EL (cell line): Measurements from ENCODE around the gene PANK4.
"Not testable (repeated sequence)": the region's sequence is repeated elsewhere in the genome, so short reads cannot be mapped to it uniquely, and the experiment has no call there.

ENCODE experiments used
- DNase-seq: peaks from one replicate; pipeline ENCODE4 v3.0.0-alpha.2; 2016

The PANK4 gene

DNA sequence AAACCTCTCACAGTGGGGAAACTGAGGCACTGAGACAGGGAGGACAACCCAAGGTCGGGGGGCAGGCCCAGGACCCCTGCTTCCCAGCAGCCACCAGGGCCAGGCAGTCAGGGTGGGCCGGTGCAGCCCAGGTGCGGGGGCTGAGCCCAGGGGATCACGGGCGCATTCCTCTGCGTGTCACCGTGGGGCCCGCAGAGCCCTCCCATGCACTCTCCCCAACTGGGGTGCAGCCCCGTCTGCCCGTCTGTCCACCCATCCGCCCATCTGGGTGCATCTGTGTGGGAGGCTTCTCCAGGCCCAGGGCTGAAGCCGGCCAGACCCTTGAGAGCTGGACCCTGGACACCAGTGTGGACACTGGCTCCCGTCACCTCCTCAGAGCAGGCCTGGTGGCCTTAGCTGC is 53.2 kb downstream of the PANK4 start:
- no peak for DNase-seq

- no peak for DNase-seq
Measured at GRCh38 chr1:2472561-2473177, 53.7 kb downstream of the PANK4 start.

DNA sequence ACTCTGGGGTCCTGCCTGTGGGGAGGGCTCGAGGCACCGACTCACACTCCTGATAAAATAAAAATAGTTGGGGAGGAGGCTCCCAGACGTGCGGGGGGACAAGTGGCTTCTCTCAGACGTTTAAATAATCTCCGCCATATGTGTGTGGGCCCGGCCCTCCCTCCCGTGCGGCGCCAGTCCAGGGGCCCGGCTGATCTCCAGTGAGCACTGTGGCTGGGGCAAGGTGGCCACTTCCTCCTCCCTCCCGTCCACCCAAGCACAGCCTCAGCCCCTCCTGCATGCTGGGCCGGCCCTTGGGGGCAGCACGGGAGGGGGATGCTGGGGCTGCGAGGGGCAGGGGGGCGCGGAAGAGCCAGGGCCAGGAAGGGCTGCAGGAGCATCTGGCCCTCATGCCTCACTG is 54.3 kb downstream of the PANK4 start:
- DNase-seq: no peak

GRCh38 chr1:2471587-2472001 is 54.8 kb downstream of the PANK4 start:
- no peak for DNase-seq

- DNase-seq: no peak
Measured at GRCh38 chr1:2471159-2471471, 55.3 kb downstream of the PANK4 start.

DNA sequence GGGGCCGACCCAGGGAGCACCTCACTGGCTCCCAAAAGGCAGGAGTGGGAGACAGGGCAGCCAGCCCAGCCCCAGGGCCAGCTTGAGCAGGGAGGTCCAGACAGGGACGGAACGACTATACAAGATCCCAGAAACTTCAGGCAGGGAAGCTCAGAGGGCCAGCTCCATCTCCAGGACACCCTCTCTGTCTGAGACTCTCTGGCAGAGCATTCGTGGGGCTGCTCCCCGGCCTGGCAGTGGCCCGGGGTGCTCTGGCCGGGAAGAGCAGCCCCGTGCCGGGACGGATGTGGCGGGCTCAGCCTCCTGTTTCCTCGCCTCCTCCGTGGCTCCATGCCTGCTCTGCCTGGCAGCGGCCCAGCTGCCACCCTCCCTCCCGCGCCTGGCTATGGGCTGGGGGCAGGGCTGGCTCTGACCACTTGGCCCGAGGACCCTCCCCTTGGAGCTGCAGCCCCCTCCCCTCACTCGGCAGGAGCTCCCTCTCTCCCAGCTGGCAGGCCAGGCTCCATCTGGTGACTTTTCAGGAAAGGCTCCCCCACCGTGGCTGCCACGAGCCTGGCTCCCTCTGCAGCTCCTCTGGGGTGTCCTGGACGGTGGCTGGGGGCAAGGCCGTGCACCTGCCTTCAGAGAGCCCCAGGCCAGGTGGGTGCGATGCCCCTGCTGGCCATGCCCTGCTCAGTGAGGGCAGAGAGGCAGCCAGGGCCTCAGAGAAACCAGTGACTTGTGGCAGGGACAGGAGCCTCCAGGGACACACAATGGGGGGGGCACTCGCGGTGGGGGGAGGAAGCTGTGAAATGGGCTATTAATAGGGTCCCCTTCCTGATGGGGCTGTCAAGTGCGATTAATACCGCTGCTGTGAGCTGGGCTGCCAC is 55.9 kb downstream of the PANK4 start:
- DNase-seq: no peak

DNA sequence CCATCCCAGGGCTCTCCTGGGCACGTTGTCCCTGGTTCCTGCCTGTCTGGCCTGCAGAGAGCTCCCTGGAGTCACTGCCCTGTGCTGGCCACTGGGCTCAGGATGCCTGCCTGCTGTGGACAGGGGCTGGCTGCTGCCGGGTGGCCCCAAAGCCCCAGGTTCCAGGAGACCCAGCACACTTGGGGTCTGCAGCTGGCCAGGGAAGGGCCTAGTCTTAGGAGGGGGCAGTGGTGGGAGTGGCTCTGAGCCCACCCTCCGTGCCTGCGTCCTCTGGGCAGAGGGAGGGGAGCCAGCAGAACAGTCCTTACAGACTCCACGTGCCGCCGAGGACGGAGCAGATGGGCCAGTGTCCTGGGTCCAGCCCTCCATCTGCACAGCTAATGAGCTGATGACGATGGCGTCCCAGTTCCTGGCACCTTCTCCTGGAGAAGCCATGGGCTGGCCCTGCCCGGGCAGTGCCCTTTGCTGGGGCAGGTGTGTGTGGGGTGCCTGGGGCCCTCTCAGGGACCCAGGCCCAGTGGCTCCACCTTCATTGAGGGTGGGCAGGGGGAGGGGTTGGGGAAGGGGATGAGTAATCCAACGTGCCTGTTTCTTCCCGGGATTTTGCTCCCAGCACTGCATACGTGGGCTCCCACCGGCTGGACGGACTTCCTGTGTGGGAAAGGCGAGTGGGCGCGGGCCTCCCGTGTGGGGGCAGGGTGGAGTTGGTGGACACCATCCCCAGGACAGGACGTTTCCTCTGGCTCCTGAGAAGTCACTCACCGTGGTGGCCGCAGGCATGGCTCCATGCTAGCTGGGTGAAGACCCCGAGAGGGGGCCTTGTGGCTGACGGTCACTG is 57.1 kb downstream of the PANK4 start:
- DNase-seq: no peak

DNA sequence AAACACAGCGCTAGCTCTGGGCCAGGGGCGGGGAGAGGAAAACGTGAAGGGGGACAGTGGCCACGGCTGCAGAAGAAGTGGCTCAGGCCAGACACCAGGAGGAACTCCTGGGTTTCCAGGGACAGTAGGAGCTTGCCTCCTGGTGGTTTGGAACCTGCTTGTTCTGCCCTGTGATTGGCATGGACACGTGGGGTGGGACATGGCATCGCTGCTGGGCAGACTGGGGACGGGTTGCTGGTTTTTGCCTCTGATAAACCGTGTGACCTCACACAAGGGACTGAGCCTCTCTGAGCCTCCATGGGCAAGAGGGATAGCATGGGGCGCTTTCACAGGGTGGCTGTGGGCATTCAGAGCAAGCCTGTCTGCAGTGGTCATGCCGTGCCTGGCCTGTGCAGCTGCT is 57.9 kb downstream of the PANK4 start:
- DNase-seq: no peak

DNA sequence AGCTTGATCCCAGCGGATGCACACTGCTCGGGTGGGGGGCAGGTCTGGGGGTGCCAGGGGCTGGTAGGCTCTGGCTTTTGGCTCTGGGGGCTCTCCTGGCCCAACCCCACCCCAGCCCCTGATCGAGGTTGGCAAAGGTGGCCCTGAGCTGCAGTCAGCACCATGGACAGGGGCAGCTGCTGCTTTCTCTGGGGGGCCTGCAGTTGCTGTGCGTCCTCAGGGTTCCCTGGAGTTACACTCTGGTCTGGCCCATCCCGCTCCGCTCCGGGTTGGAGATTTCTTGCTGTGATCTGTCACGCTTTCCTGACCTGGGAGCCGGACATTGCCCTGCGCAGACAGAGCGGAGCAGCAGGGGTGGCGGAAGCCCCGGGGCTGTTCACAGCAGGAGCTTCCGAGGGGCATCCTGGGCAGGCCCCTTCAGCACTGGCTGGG is 58.3 kb downstream of the PANK4 start:
- no peak for DNase-seq

DNA sequence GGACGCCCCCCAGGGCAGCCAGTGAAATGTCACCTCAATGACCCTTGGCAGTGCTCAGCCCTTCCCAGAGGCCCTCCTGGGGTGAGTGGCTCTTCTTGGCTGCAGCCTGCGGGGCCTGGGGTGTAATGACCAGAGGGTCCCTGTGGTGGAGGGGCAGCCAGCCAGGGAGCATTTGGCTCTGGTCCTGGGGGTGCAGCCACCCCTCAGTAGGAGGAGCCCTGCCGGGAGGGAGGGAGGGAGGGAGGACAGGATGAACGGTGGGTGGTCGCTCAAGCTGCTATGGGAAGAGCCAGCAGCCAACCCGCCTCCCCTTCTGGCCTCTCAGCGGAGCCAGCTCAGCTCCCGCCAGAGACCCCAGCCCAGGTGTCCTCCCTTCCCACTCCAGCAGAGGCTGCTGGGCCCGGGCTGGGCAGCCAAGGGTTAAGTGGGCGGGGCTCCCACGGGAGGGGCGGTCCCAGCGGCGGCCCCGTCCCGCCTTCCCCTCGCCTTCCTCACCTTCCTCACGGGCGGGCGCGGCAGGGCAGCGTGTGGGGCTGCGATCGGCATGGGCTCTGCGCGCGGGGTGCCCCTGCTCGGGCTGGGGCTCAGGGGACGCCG is 59.3 kb downstream of the PANK4 start:
- no peak for DNase-seq

- DNase-seq: no peak
Measured at GRCh38 chr1:2466270-2466665, 60.1 kb downstream of the PANK4 start.

DNA sequence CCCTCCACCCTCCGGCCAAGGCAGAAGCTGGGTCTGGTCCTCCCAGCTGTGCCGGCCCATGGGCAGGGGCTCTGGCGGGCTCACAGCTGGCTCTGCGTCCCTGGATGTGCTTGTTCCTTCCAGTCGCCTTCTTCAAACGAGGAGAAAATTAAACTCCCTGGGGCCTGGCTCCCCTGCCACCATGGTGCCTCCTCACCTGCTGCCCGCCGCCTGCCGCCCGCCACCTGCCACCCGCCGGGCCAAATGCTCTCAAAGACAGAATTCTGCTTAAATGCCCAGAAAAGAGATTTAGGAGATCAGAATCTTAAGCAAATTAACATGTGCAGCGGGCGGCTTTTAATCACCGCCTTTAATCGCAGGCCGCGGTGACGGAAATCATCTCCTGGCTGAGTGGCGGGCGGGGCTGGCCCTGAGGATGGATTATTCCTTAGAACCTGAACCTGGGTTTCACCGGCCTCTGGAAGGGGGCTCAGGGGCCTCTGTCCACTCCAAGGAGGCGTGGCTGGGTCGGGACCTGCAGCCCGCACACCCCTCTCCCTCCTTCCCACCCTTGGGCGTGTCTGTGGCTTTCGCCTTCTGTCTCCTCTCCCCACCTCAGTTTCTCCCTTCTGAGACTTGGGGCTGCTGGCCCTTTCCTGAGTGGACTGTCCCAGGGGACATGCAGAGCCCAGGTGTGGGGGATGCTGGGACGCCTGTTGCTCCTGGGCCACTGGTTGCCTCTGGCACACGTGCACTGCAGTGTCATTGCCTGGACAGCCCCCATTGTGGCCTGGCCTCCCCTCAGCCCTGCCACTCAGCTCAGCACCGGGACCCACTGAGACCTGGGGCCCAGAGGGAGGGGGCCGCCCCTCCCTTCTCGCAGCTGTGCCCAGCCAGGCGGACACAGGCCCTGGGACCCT is 60.8 kb downstream of the PANK4 start:
- no peak for DNase-seq

DNA sequence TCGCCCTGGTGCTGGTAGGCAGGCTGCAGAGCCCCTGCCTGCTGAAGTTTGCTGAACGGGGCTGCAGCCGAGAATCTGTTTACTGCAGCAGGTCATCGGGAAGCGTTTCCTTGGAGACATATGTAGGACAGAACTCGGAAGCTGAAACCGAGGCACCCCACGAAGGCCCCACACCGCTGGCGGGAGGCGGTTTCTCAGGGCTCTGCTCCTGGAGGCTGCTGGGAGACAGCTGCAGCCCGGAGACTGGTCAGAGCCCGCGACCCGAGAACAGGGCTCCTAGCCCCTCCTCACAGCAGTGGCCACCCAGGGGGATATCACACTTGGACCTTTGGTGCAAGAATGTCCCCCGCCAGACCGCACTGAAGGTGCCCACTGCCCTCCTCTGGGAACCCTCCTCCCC is 63.0 kb downstream of the PANK4 start:
- DNase-seq: no peak

GRCh38 chr1:2462819-2463218 is 63.6 kb downstream of the PANK4 start:
- DNase-seq: no peak

GRCh38 chr1:2460996-2461751 is 65.2 kb downstream of the PANK4 start:
- no peak for DNase-seq

GRCh38 chr1:2460203-2460602 is 66.2 kb downstream of the PANK4 start:
- DNase-seq: no peak

GRCh38 chr1:2459757-2460156 is 66.6 kb downstream of the PANK4 start:
- DNase-seq: peak; percentile 57

- not testable (repeated sequence) for DNase-seq
Measured at GRCh38 chr1:2459102-2459753, 67.2 kb downstream of the PANK4 start.

- DNase-seq: no peak
Measured at GRCh38 chr1:2458687-2459086, 67.7 kb downstream of the PANK4 start.
